Ishikawa (cell line): Measurements from ENCODE around the gene TTC39A.

Experiments
- CEBPB ChIP-seq: IDR thresholded peaks from 2 replicates; pipeline ENCODE4 v1.6.1; 2012
- CREB1 ChIP-seq: IDR thresholded peaks from 2 replicates; pipeline ENCODE4 v1.6.1; 2012; ENCODE audit warnings: low read depth
- EGR1 ChIP-seq: IDR thresholded peaks from 2 replicates; pipeline ENCODE4 v1.6.1; 2012
- EP300 ChIP-seq: IDR thresholded peaks from 2 replicates; pipeline ENCODE4 v1.6.1; 2012; ENCODE audit warnings: borderline replicate concordance
- FOXM1 ChIP-seq: IDR thresholded peaks from 2 replicates; pipeline ENCODE4 v1.6.1; 2012; ENCODE audit warnings: low read depth, borderline replicate concordance
- MAX ChIP-seq: IDR thresholded peaks from 2 replicates; pipeline ENCODE4 v1.6.1; 2012
- NFIC ChIP-seq: IDR thresholded peaks from 2 replicates; pipeline ENCODE4 v1.6.1; 2012
- RAD21 ChIP-seq: IDR thresholded peaks from 2 replicates; pipeline ENCODE4 v1.6.1; 2012; ENCODE audit warnings: low read depth
- REST ChIP-seq: IDR thresholded peaks from 2 replicates; pipeline ENCODE4 v1.6.1; 2012; ENCODE audit warnings: low read depth, mild to moderate bottlenecking
- TAF1 ChIP-seq: IDR thresholded peaks from 2 replicates; pipeline ENCODE4 v1.6.1; 2012; ENCODE audit warnings: low read depth, mild to moderate bottlenecking
- TEAD4 ChIP-seq: IDR thresholded peaks from 2 replicates; pipeline ENCODE4 v1.6.1; 2012
- USF1 ChIP-seq: IDR thresholded peaks from 2 replicates; pipeline ENCODE4 v1.6.1; 2012
- YY1 ChIP-seq: IDR thresholded peaks from 2 replicates; pipeline ENCODE4 v1.6.1; 2012; ENCODE audit warnings: low read depth
- ZBTB7A ChIP-seq: IDR thresholded peaks from 2 replicates; pipeline ENCODE4 v1.6.1; 2012; ENCODE audit warnings: low read depth

GRCh38 chr1:51306950-51307349, 23.4 kb downstream of the TTC39A start:
- TF ChIP-seq MAX (no peak), TAF1 (no peak), EP300 (no peak), TEAD4 (no peak), YY1 (no peak), FOXM1 (no peak), CREB1 (no peak), EGR1 (no peak), CEBPB (no peak), REST (no peak), NFIC (no peak), RAD21 (no peak), ZBTB7A (no peak), USF1 (no peak)
